Epidermal melanocyte (primary cell): Measurements from ENCODE around the gene PTGER4.
"Not testable (repeated sequence)": the region's sequence is repeated elsewhere in the genome, so short reads cannot be mapped to it uniquely, and the experiment has no call there.

ENCODE experiments used
- DNase-seq: peaks from one replicate; pipeline ENCODE4 v3.0.0; 2011; ENCODE audit warnings: low spot score; ENCODE audit not compliant: insufficient read length

PTGER4 gene

GRCh38 chr5:40689438-40689837 lies 9.7 kb downstream of the PTGER4 start:
- DNase-seq = no peak

- DNase-seq = no peak
Measured at GRCh38 chr5:40690267-40690666, 10.6 kb downstream of the PTGER4 start.

DNA sequence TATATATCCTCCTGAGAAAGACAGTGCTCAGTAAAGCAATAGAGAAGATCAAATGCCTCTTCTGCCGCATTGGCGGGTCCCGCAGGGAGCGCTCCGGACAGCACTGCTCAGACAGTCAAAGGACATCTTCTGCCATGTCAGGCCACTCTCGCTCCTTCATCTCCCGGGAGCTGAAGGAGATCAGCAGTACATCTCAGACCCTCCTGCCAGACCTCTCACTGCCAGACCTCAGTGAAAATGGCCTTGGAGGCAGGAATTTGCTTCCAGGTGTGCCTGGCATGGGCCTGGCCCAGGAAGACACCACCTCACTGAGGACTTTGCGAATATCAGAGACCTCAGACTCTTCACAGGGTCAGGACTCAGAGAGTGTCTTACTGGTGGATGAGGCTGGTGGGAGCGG lies 12.2 kb downstream of the PTGER4 start:
- DNase-seq = no peak

DNA sequence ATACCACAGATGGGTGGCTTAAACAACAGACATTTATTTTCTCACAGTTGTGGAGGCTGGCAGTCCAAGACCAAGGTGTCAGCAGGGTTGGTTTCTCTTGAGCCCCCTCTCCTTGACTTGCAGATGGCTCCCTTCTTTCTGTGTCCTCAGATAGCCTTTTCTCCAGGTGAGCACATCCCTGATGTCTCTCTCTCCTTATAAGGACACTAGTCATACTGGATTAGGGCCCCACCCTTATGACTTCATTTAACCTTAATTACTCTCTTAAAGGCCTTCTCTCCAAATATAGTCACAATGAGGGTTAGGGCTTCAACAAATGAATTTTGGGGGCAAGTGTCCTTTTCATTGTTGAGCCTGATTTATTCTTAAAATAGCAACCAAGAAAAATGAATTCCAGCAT lies 14.7 kb downstream of the PTGER4 start:
- no peak for DNase-seq

- DNase-seq = no peak
Measured at GRCh38 chr5:40700116-40700782, 20.5 kb downstream of the PTGER4 start.

- not testable (repeated sequence) for DNase-seq
Measured at GRCh38 chr5:40702027-40702426, 22.3 kb downstream of the PTGER4 start.

DNA sequence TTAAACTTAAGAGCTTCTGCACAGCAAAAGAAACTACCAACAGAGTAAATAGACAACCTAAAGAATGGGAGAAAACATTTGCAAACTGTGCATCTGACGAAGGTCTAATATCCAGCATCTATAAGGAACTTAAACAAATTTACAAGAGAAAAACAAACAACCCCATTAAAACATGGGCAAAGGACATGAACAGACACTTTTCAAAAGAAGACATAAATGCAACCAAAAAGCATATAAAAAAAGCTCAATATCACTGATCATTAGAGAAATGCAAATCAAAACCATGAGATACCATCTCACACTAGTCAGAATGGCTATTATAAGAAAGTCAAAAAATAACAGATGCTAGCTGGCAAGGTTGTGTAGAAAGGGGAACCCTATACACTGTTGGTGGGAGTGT lies 25.8 kb downstream of the PTGER4 start:
- not testable (repeated sequence) for DNase-seq

GRCh38 chr5:40710575-40710974 lies 30.9 kb downstream of the PTGER4 start:
- DNase-seq = not testable (repeated sequence)

- no peak for DNase-seq
Measured at GRCh38 chr5:40714001-40714400, 34.3 kb downstream of the PTGER4 start.

GRCh38 chr5:40716000-40716399 lies 36.3 kb downstream of the PTGER4 start:
- DNase-seq = no peak

DNA sequence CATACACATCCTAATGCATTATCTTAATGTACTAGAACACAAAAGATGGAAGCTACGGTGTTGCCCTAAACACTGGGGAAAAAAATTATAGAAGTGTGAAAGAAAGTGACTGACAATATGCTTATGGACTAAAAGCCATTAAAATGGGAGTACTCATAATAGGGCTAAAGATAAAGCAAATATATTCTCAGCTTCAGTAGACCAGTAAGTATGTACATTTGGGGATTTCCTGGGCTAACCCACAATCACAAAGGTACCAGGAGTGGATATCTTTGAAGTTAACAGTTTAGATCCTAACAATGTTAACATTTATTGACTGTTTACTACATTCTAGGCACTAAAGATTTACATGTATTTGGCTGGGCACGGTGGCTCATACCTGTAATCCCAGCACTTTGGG lies 36.9 kb downstream of the PTGER4 start:
- DNase-seq = no peak

- DNase-seq = no peak
Measured at GRCh38 chr5:40717281-40717680, 37.6 kb downstream of the PTGER4 start.

DNA sequence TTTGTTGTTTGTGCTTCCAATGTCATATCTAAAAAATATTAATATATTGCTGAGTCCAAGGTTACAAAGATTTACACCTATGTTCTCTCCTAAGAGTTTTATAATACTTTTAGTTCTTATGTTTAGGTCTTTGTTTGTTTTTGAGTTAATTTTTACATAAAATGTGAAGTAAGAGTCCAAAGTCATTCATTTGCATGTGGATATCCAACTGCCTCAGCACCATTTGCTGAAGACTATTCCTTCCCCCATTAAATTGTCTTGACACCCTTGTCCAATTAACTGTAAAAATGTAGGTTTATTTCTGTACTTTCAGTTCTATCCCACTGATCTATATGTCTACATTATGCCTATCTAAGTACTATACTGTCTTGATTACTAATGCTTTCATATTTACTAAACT lies 40.4 kb downstream of the PTGER4 start:
- DNase-seq = no peak

- DNase-seq = not testable (repeated sequence)
Measured at GRCh38 chr5:40722497-40722911, 42.8 kb downstream of the PTGER4 start.

GRCh38 chr5:40733434-40733833 lies 53.7 kb downstream of the PTGER4 start:
- DNase-seq = no peak

DNA sequence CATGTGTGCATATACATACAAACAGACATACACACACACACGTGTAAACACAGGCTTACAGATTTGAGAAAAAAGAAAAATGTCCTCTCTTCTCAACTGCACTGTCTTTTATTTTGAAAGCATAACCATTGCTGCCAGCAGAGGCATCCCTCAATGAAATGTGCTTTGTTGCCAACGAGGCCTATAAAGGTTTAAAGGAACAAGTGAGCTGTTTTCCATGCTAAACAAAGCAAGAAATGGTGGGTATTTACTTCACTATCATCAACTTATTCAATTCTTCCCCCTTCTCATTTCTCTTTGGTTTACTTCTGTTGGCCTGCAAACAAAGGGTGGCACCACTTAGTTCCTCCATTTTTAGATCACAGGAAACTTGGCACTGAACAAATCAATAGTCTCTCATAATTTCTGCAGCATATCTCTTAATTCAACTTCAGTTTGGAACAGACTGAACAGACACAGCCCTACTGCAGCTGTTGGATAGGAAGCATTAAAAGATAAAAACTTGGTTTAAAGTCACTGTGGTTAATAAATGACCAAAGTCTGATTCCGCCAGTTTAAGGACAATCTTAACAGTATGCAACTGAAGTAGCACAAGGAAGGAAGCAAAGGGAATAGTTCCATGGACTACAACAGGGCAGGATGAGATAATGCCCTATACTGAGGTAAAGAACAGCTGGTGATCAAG lies 54.3 kb downstream of the PTGER4 start:
- DNase-seq = no peak

- DNase-seq = no peak
Measured at GRCh38 chr5:40734986-40735385, 55.3 kb downstream of the PTGER4 start.

- DNase-seq = no peak
Measured at GRCh38 chr5:40735609-40736008, 55.9 kb downstream of the PTGER4 start.

- no peak for DNase-seq
Measured at GRCh38 chr5:40736103-40736875, 56.6 kb downstream of the PTGER4 start.

- no peak for DNase-seq
Measured at GRCh38 chr5:40738502-40738901, 58.8 kb downstream of the PTGER4 start.
